ENCODE results near the gene C1QTNF4. TPM values are rescaled to one million over a fixed set of nuclear protein-coding genes. Genes with fewer than 3 reads are reported as not detected.

Gene C1QTNF4
- 19.7 TPM for total RNA-seq

DNA sequence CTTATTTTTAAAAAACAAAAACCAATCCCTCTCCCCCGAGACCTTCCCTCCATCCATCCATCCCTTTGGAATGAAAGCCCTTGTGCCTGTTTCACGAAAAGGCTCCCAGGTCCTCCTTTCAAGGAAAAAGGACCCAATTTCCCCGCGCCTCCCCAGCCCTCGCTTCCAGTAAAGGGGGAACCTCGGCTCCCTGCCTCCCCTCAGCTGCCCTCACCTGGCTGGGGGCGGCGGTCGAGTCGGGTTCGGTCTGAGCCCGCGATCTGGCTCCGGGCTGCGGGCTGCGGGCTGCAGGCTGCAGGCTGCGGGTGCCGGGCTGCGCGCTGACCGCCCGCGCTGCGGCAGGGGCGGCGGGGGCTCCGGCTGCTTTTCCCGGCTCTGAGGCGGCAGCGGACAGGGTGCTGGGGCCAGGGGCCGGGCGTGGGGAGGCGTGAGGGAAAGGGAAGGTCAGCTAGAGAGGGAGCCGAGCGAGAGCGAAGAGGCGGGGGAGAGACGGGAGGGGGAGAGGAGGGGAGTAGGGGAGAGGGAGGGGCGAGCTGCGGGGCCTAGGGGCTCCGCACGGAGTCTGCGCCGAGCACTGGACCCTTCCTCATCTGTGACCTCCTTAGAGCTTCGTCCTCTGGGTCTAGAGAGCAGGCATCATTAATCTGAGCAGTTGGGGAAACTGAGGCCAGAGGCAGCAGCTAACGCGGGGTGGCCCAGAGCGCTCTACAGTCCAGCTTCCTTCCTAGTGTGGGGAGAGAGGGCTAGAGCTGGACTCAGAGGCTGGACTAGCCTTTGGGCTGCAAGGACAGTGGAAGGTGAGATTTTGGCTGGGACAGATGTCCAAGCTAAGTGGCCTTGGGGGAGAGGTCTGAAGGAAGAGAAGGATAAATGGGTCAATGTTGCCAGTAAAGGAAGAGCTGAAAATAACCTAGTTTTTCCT, at the start of gene C1QTNF4:
Gene C1QTNF4, minus strand, starts transcription at position 478 of the 922 bp plus-strand sequence. CDS start 3,601 bp downstream, outside the sequence.

DNA sequence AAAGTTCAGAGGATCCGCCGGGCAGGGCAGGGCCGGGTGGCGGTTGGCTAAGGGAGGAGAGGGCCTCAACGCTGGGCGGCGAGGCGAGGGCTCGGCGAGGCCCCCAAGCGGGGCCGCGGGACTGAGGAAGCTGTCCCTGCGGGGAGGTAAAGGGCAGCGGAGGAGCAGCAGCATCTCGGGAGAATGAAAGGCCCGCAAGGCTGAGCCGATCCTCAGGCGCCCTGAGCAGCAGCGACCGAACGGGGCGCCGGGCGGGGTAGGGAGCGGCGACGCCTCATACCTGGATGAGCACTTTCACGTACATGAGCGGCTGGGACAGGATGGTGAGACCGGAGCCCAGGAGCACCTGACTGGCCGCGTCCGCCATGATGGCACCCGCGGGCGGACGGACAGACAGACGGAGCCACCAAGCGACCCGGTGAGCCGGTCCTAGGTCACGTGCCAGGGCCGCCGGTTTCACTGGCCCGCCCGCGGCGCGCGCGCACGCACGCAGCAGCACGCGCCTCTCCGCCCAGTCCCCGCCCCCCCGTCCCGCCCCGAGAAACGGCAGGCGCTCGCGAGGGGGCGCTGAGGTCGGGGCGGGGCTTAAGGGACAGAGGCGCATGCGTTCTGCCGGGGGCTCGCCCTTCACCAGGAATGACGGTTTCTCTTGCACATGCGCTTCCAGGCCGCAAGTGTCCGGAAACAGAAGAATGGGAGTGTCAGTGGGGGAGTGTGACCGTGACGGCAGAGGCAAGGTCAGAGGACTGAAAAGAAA, 48.1 kb upstream of the C1QTNF4 start, which contains the start of gene MTCH2:
Gene MTCH2, minus strand, starts transcription at position 461 of the 757 bp plus-strand sequence. Its CDS starts 94 bp downstream, at position 367.

DNA sequence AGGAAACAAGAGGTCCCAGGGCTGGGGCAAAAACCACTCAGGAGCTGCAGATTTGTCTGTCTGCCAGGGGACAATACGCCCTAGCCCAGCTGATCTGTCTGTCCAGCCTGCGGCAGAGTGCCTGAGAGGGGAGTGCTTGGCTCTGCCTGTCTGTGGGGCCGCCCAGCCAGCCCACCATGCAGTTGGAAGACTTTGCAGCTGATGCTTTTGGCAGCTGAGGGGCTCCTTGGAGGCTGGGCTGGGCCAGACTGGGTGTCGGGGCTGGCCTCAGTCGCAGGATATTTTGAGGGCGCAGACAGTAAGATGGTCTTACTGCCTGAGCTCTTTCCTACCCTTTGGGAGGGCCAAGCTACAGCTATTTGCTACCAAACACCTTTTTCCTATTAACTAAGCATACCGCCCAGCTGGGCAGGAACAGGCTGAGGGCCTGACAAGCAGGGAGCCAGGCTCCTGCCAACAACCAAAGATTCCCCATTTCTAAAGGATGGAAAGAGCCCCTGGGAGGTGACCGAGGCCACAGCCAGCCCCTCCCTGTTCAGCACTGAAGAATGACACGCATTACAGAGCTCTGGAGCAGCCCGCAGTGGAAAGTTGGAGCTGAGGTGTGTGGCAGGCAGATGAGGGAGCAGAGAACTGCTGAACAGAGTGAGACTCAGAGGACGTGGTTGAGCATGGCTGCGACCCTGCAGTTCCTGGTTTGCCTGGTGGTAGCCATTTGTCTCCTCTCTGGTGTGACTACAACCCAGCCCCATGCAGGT, 7.9 kb downstream of the C1QTNF4 start, which contains the start of gene FAM180B:
Gene FAM180B, plus strand, starts transcription at position 581 of the 758 bp plus-strand sequence. Its CDS starts 91 bp downstream, at position 672.

DNA sequence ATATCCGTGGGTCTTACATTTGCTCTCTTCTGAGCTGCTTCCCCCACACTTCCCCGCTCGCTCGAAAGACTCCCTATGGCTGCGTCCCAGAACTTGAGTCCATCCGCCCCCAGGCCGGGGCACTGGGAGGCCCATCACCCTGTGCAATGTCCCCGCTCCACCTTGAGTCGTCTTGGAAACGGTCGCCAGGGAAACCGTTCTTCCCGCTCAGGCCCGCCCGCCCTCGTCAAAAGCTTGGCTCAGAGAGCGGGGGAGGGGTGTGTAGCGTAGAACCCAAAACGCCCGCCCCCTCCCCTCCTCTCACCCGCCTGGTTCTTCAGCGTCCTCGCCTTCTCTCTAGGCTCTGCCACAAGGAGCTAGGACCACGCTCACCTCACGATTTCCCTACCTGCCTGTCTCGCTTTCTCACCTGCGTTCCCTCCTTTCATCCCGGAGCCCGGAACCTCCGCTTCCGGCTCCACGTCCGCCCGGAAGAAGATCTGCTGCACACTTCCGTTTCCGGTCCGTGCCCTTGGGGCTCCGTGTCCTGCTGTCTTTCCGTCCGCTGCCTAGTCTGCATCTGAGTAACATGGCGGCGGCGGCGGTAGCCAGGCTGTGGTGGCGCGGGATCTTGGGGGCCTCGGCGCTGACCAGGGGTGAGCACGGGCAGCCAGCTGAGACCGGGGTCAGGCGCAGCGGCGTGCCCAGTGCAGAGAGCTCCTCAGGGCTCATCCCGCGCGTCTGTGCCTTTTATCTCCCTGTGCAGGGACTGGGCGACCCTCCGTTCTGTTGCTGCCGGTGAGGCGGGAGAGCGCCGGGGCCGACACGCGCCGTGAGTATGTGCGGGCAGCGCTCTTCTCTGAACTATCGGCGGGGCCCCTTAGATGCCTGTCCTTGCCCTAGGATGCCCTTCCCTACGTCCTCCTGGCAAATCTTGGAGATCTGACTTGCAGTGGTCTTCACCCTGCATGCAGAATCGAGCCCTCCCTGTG, 15.4 kb downstream of the C1QTNF4 start, which contains the start of the genes KBTBD4 and NDUFS3:
Gene KBTBD4, minus strand, starts transcription at position 447 of the 971 bp plus-strand sequence. Its CDS starts 19 bp downstream, at position 428.
Gene NDUFS3, plus strand, starts transcription at position 551 of the 971 bp plus-strand sequence. Its CDS starts 18 bp downstream, at position 569.

DNA sequence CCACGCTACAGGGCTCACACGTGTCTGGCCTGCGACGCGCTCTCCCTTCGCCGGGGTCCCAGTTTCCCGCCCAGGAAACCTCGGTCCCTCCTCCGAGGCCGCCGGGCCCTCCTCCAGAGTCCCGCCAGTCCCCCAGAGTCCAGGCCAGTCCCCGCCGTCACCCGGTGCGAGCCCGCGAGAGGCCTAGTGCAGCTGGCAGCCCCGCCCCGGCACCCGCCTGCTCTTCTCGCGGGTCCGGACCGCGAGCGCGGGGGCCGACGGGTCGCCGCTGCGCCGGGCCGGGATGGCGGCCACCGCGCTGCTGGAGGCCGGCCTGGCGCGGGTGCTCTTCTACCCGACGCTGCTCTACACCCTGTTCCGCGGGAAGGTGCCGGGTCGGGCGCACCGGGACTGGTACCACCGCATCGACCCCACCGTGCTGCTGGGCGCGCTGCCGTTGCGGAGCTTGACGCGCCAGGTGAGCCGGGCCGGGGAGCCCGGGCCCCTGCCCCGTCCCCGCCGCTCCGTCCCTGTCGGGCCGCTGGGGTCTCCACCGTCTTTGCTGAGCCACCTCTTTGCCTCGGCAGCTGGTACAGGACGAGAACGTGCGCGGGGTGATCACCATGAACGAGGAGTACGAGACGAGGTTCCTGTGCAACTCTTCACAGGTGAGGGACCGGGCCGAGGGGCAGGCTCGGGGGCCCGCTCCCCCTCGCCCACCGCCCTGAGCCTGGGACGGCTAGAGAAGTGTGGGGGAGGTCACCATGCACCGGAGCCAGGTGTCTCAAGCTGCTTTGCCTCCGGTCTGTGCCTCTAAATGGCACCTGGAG, 28.7 kb downstream of the C1QTNF4 start, which contains the start of gene PTPMT1:
Gene PTPMT1, plus strand, starts transcription at position 260 of the 809 bp plus-strand sequence. Its CDS starts 24 bp downstream, at position 284.

DNA sequence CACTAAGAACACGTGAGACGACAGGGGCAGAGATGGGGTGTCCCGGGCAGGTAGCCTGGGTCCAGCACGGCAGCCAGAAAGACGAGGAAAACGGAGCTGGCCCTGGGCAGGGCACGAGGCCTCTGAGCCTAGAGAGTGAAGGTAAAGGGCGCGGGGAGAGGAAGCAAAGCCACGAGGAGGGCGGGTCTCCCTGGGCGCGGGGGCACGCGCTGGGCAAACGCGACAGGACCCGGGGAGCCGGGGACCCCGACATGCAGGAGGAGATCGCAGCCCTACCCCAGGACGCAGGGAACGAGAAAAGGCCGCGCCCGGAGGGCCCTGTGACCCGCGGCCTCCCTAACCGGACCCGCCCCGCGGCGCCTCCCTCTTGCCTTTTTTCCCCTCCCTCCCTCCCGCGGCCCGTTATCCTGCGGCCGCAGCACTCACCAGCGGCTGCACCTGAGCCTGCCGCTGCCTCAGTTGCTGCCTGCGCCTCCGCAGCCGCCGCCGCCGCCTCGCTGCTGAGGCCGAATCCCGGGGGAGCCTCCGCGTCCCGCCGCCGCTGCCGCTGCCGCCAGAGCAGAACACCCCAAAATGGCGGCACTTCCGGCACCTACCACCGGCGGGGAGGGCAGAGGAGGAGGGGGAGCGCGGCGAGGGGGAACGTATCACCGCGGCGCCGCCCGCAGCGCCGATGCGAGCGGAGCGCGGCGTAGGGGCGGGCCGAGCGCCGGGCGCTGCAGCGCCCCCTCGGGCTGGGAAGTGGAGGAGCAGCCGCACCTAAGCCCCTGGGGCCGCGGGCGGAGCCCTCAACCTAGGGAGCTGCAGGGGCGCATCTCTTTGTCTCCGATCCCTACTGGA, 41.4 kb downstream of the C1QTNF4 start, which contains the start of gene CELF1:
Gene CELF1, minus strand, starts transcription at position 567 of the 840 bp plus-strand sequence. CDS start 53,609 bp downstream, outside the sequence.

Small RNA genes within 50 kb of the gene (small RNA-seq; reads per million reads assigned to genes)
- not detected for gene RN7SL652P (ENCODE audit: low replicate concordance)
- 0.09 reads per million for gene RNU5E-10P (ENCODE audit: low replicate concordance)

Other genes with a start within 250 kb of the C1QTNF4 start
- gene MYBPC3, start 241.7 kb downstream of the C1QTNF4 start, total RNA-seq: not detected
- 1.6 TPM for gene SPI1, start 215.9 kb downstream of the C1QTNF4 start, total RNA-seq
- gene SLC39A13, start 185.8 kb downstream of the C1QTNF4 start, total RNA-seq: 11.6 TPM
- gene PSMC3, start 168.0 kb downstream of the C1QTNF4 start, total RNA-seq: 135 TPM
- not detected for gene RAPSN, start 145.3 kb downstream of the C1QTNF4 start, total RNA-seq
- gene CELF1, start 41.3 kb downstream of the C1QTNF4 start, total RNA-seq: 498 TPM
- 24.7 TPM for gene PTPMT1, start 28.8 kb downstream of the C1QTNF4 start, total RNA-seq
- gene KBTBD4, start 15.4 kb downstream of the C1QTNF4 start, total RNA-seq: 33.5 TPM
- gene NDUFS3, start 15.3 kb downstream of the C1QTNF4 start, total RNA-seq: 55.7 TPM
- gene FAM180B, start 7.7 kb downstream of the C1QTNF4 start, total RNA-seq: not detected
- gene MTCH2, start 48.1 kb upstream of the C1QTNF4 start, total RNA-seq: 67.6 TPM
- gene AGBL2, start 121.0 kb upstream of the C1QTNF4 start, total RNA-seq: 0.63 TPM
- 210 TPM for gene FNBP4, start 172.9 kb upstream of the C1QTNF4 start, total RNA-seq

Data from parietal lobe (tissue), 2 donors.